G401 (cell line): ENCODE data around the gene TP73. TPM values are rescaled to one million over a fixed set of nuclear protein-coding genes. Genes with fewer than 3 reads are reported as not detected.

ENCODE experiments used
- DNase-seq: peaks from one replicate; pipeline ENCODE4 v3.0.0-alpha.2; 2015; ENCODE audit warnings: low spot score
- in situ Hi-C: cut with HindIII; loops from 2 replicates; pipeline ENCODE4 v1.10.0; 2016; ENCODE audit warnings: low sequenced_read_pairs, mixed read lengths
- total RNA-seq: library from RNA; depleted of rRNA; stranded (reverse); fragments of >200 nt; shearing (Covaris generic); gene quantifications from 2 replicates; pipeline ENCODE4 v1.2.3, GENCODE V29; 2014

TP73 gene
- total RNA-seq, 1 experiment from 2014 or later, result 2.4 TPM

GRCh38 chr1:3697810-3698209 is 45.5 kb downstream of the TP73 start:
- no peak for DNase-seq
- in situ Hi-C loops, result no loop called here

GRCh38 chr1:3698660-3699408 is 46.5 kb downstream of the TP73 start:
- in situ Hi-C loops, result no loop called here
- DNase-seq, result no peak

DNA sequence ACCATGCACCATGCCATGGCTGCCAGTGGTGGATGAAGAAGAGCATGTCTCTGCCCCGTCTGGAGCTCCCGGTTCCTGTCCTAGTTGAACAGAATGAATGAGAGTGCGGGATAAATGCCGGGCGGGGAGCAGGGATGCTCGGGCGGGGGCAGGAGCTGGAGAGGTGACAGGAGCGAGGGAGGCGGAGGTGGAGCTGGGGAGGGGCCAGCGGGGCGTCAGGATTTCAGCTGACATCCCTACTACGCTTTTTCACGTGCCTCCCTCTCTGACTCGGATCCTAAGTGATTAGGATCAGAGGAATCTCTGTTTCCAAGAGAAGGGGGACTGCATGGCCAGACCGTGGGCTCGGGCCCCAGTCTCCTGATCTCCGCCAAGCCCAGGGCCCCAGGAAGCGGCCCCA is 47.3 kb downstream of the TP73 start:
- no peak for DNase-seq
- in situ Hi-C loops, result no loop called here

- no peak for DNase-seq
These were observed 48.3 kb downstream of the TP73 start for GRCh38 chr1:3700631-3701030.

GRCh38 chr1:3702528-3702927 is 50.2 kb downstream of the TP73 start:
- no peak for DNase-seq
- in situ Hi-C loops, result no loop called here

More at GRCh38 chr1:3700631-3701030, 48.3 kb downstream of the TP73 start:
- in situ Hi-C loops, result no loop called here

- peak; percentile 38 for DNase-seq
- in situ Hi-C loops, result no loop called here
These were observed 50.8 kb downstream of the TP73 start for GRCh38 chr1:3702990-3703728.

- DNase-seq, result no peak
- in situ Hi-C loops, result no loop called here
These were observed 51.6 kb downstream of the TP73 start for GRCh38 chr1:3703786-3704371.

DNA sequence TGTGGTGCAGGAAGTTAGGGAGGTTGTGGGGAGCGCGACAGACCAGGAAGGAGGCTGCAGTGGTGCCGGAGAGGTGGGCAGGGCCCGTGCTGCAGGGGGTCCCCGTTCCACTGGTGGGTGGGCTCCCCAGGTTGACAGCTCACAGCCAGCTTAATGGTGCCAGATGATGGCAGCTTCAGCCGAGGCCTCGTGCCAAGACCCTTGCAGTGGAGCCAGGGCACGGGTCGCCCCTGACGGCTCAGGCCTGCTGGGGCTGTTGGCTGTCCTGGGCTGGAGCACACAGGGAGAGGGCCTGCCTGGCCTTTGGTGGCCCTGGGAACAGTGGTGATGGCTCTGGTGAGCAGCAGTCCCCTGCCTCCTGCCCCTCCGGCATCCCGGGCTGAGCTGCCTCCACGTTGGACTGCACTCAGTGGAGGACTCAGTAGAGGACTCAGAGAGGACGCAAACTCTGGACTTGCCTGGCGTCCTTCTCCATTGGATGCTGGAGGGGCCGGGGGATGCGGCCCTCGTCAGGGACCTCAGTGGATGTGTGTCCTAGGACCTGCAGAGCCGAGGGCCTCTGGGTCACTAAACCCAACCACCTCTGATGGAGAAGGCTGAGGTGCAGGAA is 53.1 kb downstream of the TP73 start:
- in situ Hi-C loops, result no loop called here
- DNase-seq, result no peak

GRCh38 chr1:3706651-3707297 is 54.5 kb downstream of the TP73 start:
- DNase-seq, result no peak
- in situ Hi-C loops, result no loop called here

- in situ Hi-C loops, result no loop called here
- DNase-seq, result no peak
These were observed 55.1 kb downstream of the TP73 start for GRCh38 chr1:3707298-3707938.

- no peak for DNase-seq
- in situ Hi-C loops, result no loop called here
These were observed 55.6 kb downstream of the TP73 start for GRCh38 chr1:3707939-3708328.

DNA sequence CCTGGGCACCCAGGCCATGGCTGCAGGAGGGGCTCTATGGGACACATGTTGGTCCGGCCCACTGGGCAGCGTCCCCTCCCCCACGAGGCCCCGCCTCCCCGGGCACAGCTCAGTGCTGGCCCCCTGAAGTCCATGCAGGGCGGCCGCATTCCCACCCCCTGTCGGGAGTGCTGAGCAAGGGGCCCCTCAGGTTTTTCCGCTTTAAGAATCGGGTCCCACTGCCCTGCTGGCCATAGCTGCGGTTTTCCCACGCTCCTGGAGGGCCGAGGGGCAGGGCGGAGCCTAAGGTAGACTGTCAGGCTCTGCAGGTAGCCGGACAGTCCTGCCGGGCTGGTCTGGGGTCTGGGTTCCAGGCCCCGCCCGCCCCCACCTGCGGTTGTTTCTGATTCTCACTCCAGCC is 56.5 kb downstream of the TP73 start:
- DNase-seq, result no peak
- in situ Hi-C loops, result no loop called here

GRCh38 chr1:3710251-3710650 is 57.9 kb downstream of the TP73 start:
- in situ Hi-C loops, result no loop called here
- DNase-seq, result no peak

- in situ Hi-C loops, result no loop called here
- peak; percentile 48 for DNase-seq
These were observed 59.1 kb downstream of the TP73 start for GRCh38 chr1:3711381-3711779.

DNA sequence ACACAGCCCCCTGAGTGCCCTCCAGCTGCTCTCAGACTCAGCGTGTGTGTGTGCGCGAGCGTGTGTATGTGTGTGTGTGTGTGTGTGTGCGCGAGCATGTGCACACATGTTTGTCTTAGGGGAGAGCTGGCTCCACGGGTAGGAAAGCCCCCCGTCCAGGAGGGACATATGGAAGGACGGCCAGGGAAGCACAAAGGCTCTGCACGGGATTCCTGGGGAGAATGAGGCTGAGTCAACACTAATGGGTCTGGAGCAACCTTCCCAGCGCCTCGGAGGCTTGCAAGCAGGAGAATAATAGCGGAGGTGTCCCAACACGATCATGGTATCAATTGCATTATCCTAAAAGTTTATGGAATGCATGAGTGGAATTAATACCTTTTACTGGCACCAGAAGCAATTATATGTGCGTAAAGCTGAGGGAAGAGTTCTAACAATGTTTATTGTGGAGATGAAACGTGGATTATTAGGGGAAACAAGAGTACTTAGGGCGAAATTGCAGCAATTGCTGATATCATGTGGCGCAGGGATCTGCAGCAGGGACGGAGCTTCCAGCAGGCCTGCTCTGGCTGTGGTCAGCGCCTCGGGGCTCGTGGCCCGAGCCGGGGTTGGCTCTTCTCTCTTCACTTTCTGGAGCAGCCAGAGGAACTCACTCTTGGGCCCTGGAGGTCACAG is 59.6 kb downstream of the TP73 start:
- in situ Hi-C loops, result no loop called here
- DNase-seq, result peak; percentile 23

- no peak for DNase-seq
These were observed 60.5 kb downstream of the TP73 start for GRCh38 chr1:3712573-3713535.

GRCh38 chr1:3713840-3714239 is 61.5 kb downstream of the TP73 start:
- no peak for DNase-seq
- in situ Hi-C loops, result no loop called here

More at GRCh38 chr1:3712573-3713535, 60.5 kb downstream of the TP73 start:
- in situ Hi-C loops, result no loop called here
